AG09309 (cell line): ENCODE measurements around the gene CHRNG.

Experiments used
- DNase-seq: peaks from one replicate; pipeline ENCODE4 v3.0.0-alpha.2; 2010; ENCODE audit warnings: low read depth
- H3K4me3 ChIP-seq: 2 replicates; pipeline ENCODE4 v1.5.1; 2011; ENCODE audit warnings: mild to moderate bottlenecking, low read depth, low read length, moderate library complexity; ENCODE audit not compliant: control insufficient read depth
- CTCF ChIP-seq: IDR thresholded peaks from 2 replicates; pipeline ENCODE4 v1.5.1; 2011; ENCODE audit warnings: mild to moderate bottlenecking, low read depth, low read length, inconsistent platforms; ENCODE audit not compliant: insufficient read depth, control insufficient read depth; ENCODE audit errors: missing control alignments

The CHRNG gene

DNA sequence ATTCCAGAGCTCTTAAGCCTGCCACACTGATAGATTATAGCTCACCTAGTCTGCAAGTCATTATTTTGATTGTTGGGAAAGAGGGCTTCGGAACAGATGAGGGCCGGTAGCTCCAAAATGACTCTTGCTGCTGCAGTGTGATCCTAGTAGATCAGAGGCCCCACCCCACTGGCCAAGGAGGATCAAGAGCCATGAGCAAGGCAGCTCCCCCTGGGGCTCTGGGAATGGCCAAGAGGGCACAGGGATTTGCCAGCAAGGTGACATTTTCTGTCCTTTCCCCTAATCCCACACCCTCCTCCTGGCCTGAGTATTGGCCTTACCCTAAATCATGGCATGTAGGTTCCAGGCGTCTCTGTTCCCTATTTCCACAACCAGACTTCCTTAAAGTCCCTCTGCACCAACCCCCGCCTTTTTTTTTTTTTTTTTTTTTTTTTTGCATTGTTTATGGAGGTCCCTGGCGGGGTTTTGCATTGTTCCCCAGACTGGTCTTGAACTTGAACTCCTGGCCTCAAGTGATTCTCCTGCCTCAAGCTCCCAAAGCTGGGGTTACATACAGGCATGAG lies 47.5 kb downstream of the CHRNG start:
- no peak for DNase-seq
- TF ChIP-seq CTCF: no peak

GRCh38 chr2:232587512-232587911 lies 48.0 kb downstream of the CHRNG start:
- no peak for DNase-seq
- H3K4me3 ChIP-seq: no peak overlapping the region
- TF ChIP-seq CTCF: no peak

More for the DNA sequence above, 47.5 kb downstream of the CHRNG start:
- no peak overlapping the region for H3K4me3 ChIP-seq

- no peak for TF ChIP-seq CTCF
- no peak overlapping the region for H3K4me3 ChIP-seq
- DNase-seq: no peak
Measured at GRCh38 chr2:232588031-232588430, 48.5 kb downstream of the CHRNG start.

- peak; percentile 52 for DNase-seq
- no peak overlapping the region for H3K4me3 ChIP-seq
- TF ChIP-seq CTCF: no peak
Measured at GRCh38 chr2:232588680-232589585, 49.4 kb downstream of the CHRNG start.

GRCh38 chr2:232592772-232593395 lies 53.4 kb downstream of the CHRNG start:
- DNase-seq: peak; percentile 83
- H3K4me3 ChIP-seq: no peak overlapping the region
- TF ChIP-seq CTCF: peak; percentile 13

DNA sequence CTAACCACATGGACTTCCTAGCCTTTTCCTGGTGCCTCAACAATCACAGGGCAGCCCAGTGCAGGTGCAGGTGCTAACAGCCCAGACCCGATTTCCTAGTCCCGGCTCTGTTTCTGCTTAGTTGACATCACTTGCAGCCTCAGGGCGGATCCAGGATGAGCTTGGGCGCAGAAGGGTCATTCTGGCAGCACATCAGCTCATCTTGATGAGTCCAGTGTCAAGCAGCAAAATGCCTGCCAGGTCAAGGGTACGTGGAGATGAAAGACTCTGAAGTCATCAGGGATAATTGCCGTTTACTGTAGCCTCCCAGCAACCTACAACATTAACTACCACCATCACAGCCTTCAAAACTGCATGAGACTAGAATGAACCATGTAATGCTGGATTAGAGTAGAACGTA lies 54.5 kb downstream of the CHRNG start:
- H3K4me3 ChIP-seq: no peak overlapping the region
- no peak for DNase-seq
- no peak for TF ChIP-seq CTCF
